Mononuclear cell (primary cell): ENCODE results near the gene RNF181. TPM values are rescaled to one million over a fixed set of nuclear protein-coding genes. Genes with fewer than 3 reads are reported as not detected.

ENCODE experiments used
- total RNA-seq: library from RNA; depleted of rRNA; stranded (reverse); fragments of >200 nt; gene quantifications from one replicate; pipeline ENCODE4 v1.2.3, GENCODE V29; 2012

RNF181 gene
- total RNA-seq, 1 donor: 55.9 TPM

Other genes starting within 250 kb of the RNF181 start
- gene RETSAT, start 241.2 kb upstream of the RNF181 start, total RNA-seq: 6.9 TPM
- 12.8 TPM for gene ELMOD3, start 241.0 kb upstream of the RNF181 start, total RNA-seq
- gene CAPG, start 185.4 kb upstream of the RNF181 start, total RNA-seq: 107 TPM
- 0.42 TPM for gene SH2D6, start 177.0 kb upstream of the RNF181 start, total RNA-seq
- 67.0 TPM for gene MAT2A, start 56.6 kb upstream of the RNF181 start, total RNA-seq
- gene GGCX, start 34.3 kb upstream of the RNF181 start, total RNA-seq: 11.0 TPM
- gene VAMP8, start 18.2 kb upstream of the RNF181 start, total RNA-seq: 27.6 TPM
- 8.9 TPM for gene VAMP5, start 11.3 kb upstream of the RNF181 start, total RNA-seq
- gene TMEM150A, start 7.0 kb downstream of the RNF181 start, total RNA-seq: 3.1 TPM
- gene C2orf68, start 16.3 kb downstream of the RNF181 start, total RNA-seq: 24.0 TPM
- gene USP39, start 20.4 kb downstream of the RNF181 start, total RNA-seq: 58.7 TPM
- not detected for gene SFTPB, start 72.5 kb downstream of the RNF181 start, total RNA-seq
- gene GNLY, start 98.6 kb downstream of the RNF181 start, total RNA-seq: 181 TPM
- gene ATOH8, start 158.2 kb downstream of the RNF181 start, total RNA-seq: 1.3 TPM